Activated gamma-delta T cell treated with anti-CD3 and anti-CD28 coated beads, Interleukin-2, amount 50 U/mL, for 16 hours (primary cell): ENCODE measurements around the gene CPSF4L.

Experiments
- DNase-seq: peaks from one replicate; pipeline ENCODE4 v3.0.0-alpha.2; 2020; ENCODE audit warnings: low read depth

The CPSF4L gene

GRCh38 chr17:73289549-73290254 is 28.0 kb upstream of the CPSF4L start:
- DNase-seq: no peak

GRCh38 chr17:73288534-73289302 is 27.0 kb upstream of the CPSF4L start:
- no peak for DNase-seq

- no peak for DNase-seq
Measured at GRCh38 chr17:73286863-73287296, 25.2 kb upstream of the CPSF4L start.

- no peak for DNase-seq
Measured at GRCh38 chr17:73285916-73286862, 24.5 kb upstream of the CPSF4L start.

- DNase-seq: no peak
Measured at GRCh38 chr17:73285603-73285908, 23.9 kb upstream of the CPSF4L start.

GRCh38 chr17:73284906-73285602 is 23.4 kb upstream of the CPSF4L start:
- DNase-seq: no peak

- DNase-seq: no peak
Measured at GRCh38 chr17:73284354-73284753, 22.7 kb upstream of the CPSF4L start.

- DNase-seq: no peak
Measured at GRCh38 chr17:73283841-73284282, 22.2 kb upstream of the CPSF4L start.

- DNase-seq: no peak
Measured at GRCh38 chr17:73283250-73283649, 21.6 kb upstream of the CPSF4L start.

GRCh38 chr17:73282629-73283028 is 20.9 kb upstream of the CPSF4L start:
- no peak for DNase-seq

GRCh38 chr17:73281928-73282327 is 20.2 kb upstream of the CPSF4L start:
- DNase-seq: no peak

- DNase-seq: no peak
Measured at GRCh38 chr17:73280191-73280590, 18.5 kb upstream of the CPSF4L start.

GRCh38 chr17:73279704-73280103 is 18.0 kb upstream of the CPSF4L start:
- DNase-seq: no peak

- no peak for DNase-seq
Measured at GRCh38 chr17:73278465-73279453, 17.1 kb upstream of the CPSF4L start.

GRCh38 chr17:73278049-73278464 is 16.4 kb upstream of the CPSF4L start:
- no peak for DNase-seq

GRCh38 chr17:73274490-73274889 is 12.8 kb upstream of the CPSF4L start:
- DNase-seq: no peak

- DNase-seq: no peak
Measured at GRCh38 chr17:73272906-73273218, 11.2 kb upstream of the CPSF4L start.

- DNase-seq: no peak
Measured at GRCh38 chr17:73271072-73271471, 9.4 kb upstream of the CPSF4L start.

- no peak for DNase-seq
Measured at GRCh38 chr17:73269791-73270190, 8.1 kb upstream of the CPSF4L start.

GRCh38 chr17:73269329-73269615 is 7.6 kb upstream of the CPSF4L start:
- no peak for DNase-seq
